NCI-H446 treated with DMSO at 0.1 percent for 48 hours (cell line): ENCODE measurements around the gene CDK8.

Experiments
- DNase-seq: peaks from one replicate; lab custom pipeline; 2025; lab: John Stamatoyannopoulos, UW

CDK8 gene

DNA sequence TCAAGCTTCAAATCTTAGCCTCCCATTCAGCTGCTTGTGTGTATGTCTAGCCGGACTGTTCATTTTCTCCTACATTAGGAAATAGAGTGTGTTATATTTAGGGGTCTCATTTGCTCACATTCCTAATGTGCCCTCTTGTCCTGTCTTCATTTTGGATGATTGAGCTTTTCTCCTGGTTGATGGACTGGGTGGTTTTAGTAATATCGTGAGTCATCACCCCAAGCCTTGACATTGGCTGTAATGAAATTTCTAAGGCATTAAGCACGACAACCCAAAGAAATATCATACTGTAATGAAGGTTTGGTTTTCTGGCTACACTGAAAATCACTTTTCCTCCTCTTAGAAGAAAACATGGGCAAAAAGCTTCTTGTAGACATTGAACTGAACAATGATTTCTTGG, 192.8 kb downstream of the CDK8 start:
- DNase-seq: no peak

DNA sequence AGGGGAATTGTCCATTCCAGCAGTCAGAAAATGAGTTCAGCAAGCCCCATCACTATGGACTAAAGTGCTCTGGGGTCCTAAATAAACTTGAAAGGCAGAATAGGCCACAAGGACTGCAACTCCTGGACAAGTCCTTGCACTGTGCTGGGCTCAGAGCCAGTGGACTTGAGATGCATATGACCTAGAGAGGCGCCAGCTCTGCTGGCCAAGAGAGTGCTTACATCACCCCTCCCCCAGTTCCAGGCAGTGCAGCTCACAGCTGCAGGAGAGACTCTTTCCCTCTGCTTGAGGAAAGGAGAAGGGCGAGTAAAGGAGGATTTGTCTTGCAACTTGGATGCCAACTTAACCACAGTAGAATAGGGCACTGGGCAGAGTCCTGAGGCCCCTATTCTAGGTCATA, 194.1 kb downstream of the CDK8 start:
- DNase-seq: no peak

DNA sequence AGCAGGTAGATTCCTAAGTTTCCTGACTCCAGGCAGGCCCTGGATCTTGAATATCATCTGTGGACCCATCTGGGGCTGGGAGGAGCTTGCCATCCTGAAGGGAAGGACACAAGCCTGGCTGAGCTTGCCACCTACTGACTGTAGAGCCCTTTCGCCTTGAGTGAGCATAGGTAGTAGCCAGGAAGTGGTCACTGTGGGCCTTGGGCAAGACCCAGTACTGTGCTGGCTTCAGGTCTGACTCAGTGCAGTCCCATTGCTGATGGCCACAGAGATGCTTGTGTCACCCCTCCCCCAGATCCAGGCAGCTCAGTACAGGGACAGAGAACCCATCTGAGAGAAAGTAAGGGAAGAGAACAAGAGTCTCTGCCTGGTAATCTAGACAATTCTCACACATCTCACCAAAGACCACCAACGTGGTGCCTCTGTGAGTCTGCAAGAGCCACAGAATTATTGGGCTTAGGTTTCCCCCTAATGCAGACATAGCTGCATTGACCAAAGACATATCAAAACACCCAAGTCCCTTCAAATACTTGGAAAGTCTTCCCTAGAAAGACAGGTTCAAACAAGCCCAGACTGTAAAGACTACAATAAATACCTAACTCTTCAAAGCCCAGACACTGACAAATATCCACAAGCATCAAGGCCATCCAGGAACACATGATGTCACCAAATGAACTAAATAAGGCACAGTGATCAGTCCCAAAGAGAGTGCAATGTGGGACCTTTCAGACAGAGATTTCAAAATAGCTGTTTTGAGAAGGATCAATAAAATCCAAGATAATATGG, 195.3 kb downstream of the CDK8 start:
- no peak for DNase-seq
